ENCODE data around the gene BEX3.

- no peak for TF ChIP-seq GATA2 (IDR thresholded peaks at IDR 0.05; ENCODE audit: low read depth, low read length)
- no peak for TF ChIP-seq GATA3 (IDR thresholded peaks at IDR 0.05; ENCODE audit: low read depth, low read length)
Observed at GRCh38 chrX:103396186-103396585, 19.8 kb downstream of the BEX3 start.
